GM12892 (cell line): Measurements from ENCODE around the gene PIP4K2A.

Source experiments
- POLR2A ChIP-seq: IDR thresholded peaks from 2 replicates; pipeline ENCODE4 v1.6.1; 2011; ENCODE audit warnings: low read depth, low read length, control low read depth
- POLR2AphosphoS5 ChIP-seq: IDR thresholded peaks from 2 replicates; pipeline ENCODE4 v1.6.1; 2011; ENCODE audit warnings: low read depth, low read length, control low read depth

GRCh38 chr10:22711373-22711772, 3.0 kb downstream of the PIP4K2A start:
- no peak for TF ChIP-seq POLR2A
- no peak for TF ChIP-seq POLR2AphosphoS5
